Measurements from ENCODE around the gene F8.
"Not testable (repeated sequence)": the region's sequence is repeated elsewhere in the genome, so short reads cannot be mapped to it uniquely, and the experiment has no call there.

F8 gene

GRCh38 chrX:155028877-155029291, 6.4 kb upstream of the F8 start:
- no peak for DNase-seq

- no peak for DNase-seq
These were observed 5.6 kb upstream of the F8 start for GRCh38 chrX:155028129-155028528.

- DNase-seq, result no peak
These were observed 5.1 kb upstream of the F8 start for GRCh38 chrX:155027509-155028066.

GRCh38 chrX:155026727-155027508, 4.4 kb upstream of the F8 start, which contains the start of gene FUNDC2:
TSS of gene FUNDC2 (plus strand) at chrX:155026844. CDS start at chrX:155026939, 95 bp downstream.
- DNase-seq, result peak; percentile 90

GRCh38 chrX:155026420-155026726, 3.9 kb upstream of the F8 start:
- DNase-seq, result no peak

GRCh38 chrX:155023907-155024833, 1.6 kb upstream of the F8 start:
- no peak for DNase-seq

GRCh38 chrX:155020591-155020990, 1.9 kb downstream of the F8 start:
- DNase-seq, result no peak

- no peak for DNase-seq
These were observed 12.5 kb downstream of the F8 start for GRCh38 chrX:155009994-155010472.

- not testable (repeated sequence) for DNase-seq
These were observed 13.9 kb downstream of the F8 start for GRCh38 chrX:155008578-155008977.

GRCh38 chrX:155006913-155007671, 15.4 kb downstream of the F8 start:
- DNase-seq, result not testable (repeated sequence)

- not testable (repeated sequence) for DNase-seq
These were observed 16.1 kb downstream of the F8 start for GRCh38 chrX:155006379-155006778.

- DNase-seq, result no peak
These were observed 17.3 kb downstream of the F8 start for GRCh38 chrX:155005190-155005589.

- no peak for DNase-seq
These were observed 20.6 kb downstream of the F8 start for GRCh38 chrX:155001873-155002272.

GRCh38 chrX:155000841-155001240, 21.7 kb downstream of the F8 start:
- DNase-seq, result no peak

GRCh38 chrX:154998204-154998880, 24.2 kb downstream of the F8 start:
- no peak for DNase-seq

- no peak for DNase-seq
These were observed 31.0 kb downstream of the F8 start for GRCh38 chrX:154991476-154991875.

- DNase-seq, result peak; percentile 12
These were observed 31.5 kb downstream of the F8 start for GRCh38 chrX:154991039-154991438.

- no peak for DNase-seq
These were observed 32.0 kb downstream of the F8 start for GRCh38 chrX:154990496-154990895.

- DNase-seq, result no peak
These were observed 33.8 kb downstream of the F8 start for GRCh38 chrX:154988719-154989118.

GRCh38 chrX:154987940-154988339, 34.6 kb downstream of the F8 start:
- no peak for DNase-seq

GRCh38 chrX:154986826-154987575, 35.5 kb downstream of the F8 start:
- DNase-seq, result no peak

GRCh38 chrX:154981116-154981411, 41.5 kb downstream of the F8 start:
- no peak for DNase-seq

Measured in activated naive CD4-positive, alpha-beta T cell treated with anti-CD3 and anti-CD28 coated beads, Interleukin-2, amount 50 U/mL, for 16 hours (primary cell).